GM18517 (cell line): ENCODE results near the gene C9orf78.

Experiments used
- ATAC-seq: cut with Tn5 transposase; IDR thresholded peaks from one replicate; pipeline ENCODE4 v1.9.1; 2021; ENCODE audit warnings: mild to moderate bottlenecking, moderate library complexity; ENCODE audit not compliant: unreplicated experiment

Gene C9orf78

DNA sequence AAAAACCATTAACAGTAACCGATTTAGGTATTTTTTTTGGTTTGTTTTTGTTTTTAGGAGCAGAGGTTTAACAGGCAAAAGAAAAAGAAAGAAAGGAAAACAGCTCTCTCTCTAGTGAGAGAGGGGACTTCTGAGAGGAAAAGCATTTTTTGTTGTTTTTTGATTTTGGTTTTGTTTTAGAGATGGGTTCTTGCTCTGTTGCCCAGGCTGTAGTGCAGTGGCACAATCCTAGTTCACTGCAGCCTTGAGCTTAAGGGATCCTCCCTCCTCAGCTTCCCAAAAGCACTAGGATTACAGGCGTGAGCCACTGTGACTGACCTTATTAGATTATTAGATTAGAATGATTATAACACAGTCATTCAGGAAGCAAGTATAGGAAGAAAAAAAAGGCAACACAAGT lies 10.3 kb upstream of the C9orf78 start:
- ATAC-seq: no peak

DNA sequence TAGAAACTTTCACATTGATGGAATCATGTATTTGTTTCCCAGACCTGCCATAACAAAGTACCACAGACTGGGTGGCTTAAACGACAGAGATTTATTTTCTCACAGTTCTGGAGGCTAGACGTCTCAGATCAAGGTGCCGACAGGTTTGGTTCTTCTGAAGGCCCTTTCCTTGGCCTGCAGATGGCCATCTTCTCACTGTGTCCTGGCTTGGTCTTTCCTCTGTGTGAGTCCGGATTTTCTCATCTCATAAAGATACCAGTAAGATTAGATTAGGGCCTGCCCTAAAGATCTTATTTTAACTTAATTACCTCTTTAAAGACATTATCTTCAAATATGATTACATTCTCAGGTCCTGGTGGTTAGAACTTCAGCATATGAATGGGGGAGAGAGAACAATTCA lies 6.0 kb upstream of the C9orf78 start:
- ATAC-seq: no peak

DNA sequence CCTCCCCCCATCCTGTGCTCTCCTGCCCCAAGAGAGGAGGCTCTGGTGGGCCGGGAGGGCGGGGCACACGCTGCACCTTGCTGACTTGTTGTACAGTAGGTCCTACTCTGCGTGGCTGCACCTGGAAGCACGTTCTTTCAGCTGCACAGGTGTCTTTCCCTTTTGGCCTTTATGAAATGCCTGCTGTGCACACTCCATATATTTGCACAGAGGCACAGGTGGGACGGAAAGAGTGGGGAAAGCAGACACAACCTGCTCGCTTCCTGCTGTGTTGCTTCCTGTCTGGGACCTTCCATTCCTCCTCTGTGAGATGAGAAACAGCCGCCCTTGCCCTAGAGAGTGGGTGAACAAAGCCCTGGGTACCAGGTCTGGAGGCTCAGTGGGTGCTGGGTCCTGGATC lies 5.0 kb upstream of the C9orf78 start:
- no peak for ATAC-seq

DNA sequence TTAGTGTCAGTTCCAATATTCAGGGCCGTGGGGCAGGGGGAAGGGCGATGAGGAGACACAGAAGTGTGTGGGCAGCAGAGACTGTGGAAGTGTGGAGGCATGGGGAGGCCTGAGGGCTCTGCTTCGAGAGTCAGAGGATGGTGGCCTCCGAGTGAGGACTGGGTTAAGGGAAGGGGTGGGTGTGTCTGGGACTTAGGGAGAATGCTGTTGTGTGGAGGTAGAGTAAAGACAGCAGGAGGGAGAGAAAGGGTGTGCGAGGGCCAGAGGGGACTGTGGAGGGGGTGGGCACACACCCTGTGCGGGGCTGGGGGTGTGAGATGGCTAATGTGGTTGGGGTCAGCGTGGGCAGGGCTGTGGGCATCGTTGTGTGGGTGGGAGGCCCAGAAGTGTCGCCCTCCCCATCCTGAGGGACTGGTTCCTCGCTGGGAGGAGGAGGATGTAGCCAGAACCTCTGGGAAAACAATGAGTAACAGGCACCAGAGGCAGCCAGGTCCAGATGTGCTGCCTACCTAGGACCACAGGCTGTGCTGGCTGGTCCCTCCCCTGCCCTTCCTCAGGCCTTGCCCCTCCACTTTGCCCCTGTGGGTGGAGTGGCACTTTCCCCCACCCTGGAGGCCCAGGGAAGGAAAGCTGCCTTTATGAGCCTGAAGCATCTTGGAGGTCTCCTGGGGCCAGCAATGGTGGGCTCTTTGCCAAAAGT lies 4.4 kb upstream of the C9orf78 start:
- no peak for ATAC-seq

DNA sequence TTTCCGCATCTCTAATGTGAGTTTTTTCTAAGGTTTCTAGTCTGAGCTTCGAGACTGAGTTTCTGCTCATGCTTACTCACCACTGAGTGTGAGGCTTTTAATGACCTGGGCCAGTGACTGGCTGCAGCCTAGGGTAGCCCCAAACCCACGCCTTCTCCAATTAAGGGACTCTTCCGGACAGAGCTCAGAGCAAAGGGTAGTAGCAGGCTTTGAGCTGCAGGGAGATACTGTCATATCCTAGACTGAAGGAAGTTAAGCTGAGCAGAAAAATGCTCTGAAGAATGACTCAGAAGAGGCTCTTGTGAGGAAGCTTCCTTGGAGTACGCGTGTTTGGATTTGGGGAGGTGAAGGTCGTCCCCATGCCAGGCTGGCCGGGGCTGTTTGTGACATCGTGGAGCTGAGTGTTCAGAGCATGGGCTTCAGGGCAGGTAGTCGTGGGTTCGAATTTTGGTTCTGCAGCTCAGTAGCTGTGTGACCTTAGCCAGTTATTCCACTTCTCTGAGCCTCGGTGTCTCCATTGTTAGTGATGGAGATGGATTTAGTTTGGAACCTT lies 3.7 kb upstream of the C9orf78 start:
- no peak for ATAC-seq

DNA sequence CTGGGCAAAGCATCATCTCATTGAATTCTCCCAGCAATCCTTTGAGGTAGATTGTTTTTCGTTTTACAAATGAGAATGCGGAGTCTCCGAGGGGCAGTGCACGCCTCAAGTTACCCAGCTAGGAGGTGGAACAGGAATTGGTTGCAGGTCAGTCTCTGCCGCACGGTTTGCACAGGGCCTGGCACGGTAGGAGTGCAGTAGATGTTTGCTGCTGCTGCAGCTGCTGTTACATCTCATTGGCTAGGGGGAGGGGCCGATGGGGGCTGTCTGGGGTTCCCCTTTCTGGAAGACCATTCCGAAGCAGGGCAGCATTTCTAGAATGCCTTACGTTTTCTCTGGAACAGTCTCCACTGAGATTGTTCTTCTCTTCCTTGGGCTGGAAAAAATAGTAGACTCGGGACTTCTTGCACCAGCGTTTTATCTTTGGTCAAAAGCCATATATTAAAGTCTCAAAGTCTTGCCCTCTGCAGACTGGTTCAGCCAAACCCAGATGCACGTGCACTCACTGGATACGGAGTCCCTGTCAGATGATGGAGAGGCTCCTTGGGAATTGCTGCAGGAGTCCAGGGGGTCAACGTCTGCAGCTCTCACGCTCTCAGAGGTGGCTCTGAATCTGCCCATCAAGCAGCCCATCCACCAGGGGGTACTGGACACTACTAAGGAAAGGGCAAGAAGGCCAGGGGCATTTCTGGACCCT lies 1.4 kb upstream of the C9orf78 start:
- ATAC-seq: no peak

DNA sequence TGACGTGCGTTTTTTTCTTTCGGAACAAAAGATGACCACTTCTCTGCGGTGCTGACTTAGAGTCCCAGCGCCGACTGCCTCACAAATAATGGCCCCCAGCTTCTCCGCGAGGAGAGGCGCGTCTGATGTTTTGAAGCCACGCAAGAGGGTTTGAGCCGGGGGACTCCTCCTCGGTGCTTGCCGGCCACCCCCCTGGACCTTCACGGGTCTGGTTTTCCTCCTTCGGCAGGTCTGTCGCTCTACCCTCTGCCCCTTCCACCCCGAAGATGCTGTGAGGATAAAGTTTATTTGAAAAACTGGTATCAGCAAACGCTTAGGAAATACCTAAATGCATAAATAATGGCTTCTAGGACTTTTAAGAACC lies 767 bp upstream of the C9orf78 start:
- ATAC-seq: no peak

DNA sequence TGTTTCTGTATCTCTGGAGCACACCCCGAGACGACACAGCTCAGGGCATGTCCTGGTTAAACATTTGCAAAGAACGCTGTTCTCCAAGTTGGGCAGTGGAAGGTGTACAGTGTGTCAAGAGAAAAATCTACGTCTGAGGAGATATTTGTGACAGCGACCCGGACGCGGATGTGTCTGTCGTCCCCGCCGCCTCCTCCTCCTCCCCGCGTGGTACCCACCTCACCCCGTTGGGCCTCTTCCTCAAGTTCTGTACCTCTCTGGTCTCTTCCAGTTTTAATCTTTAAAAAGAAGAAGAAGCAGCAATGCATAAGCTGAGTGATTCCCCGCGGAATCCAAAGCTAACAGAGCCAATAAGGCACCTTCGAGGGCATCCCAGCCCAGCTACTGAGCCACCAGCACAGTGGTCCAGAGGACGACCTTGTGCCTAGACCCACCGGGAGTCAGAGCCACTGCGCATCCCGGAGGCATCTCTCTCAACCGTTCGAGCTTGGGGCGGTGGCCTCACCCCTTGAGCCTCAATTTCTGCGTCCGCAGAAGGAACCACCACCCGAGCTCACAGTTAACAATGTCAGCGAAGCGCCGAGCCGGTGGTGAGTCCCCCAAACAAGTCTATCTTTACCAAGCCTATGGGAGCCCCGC lies 467 bp downstream of the C9orf78 start:
- ATAC-seq: peak; percentile 28

DNA sequence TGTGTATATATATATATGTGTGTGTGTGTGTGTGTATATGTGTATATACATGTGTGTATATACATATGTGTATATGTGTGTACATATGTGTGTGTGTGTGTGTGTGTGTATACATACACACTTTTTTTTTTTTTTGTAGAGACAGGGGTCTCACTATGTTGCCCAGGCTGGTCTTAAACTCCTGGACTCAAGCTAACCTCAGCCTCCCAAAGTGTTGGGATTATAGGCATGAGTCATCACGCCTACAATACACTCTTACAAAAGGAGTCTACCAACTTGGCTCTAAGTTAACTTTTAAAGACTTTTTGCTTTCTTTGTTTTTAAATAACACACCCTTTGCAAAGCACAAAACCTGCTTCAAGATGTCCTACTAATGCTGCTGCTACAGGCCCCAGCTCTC lies 2.1 kb downstream of the C9orf78 start:
- no peak for ATAC-seq

DNA sequence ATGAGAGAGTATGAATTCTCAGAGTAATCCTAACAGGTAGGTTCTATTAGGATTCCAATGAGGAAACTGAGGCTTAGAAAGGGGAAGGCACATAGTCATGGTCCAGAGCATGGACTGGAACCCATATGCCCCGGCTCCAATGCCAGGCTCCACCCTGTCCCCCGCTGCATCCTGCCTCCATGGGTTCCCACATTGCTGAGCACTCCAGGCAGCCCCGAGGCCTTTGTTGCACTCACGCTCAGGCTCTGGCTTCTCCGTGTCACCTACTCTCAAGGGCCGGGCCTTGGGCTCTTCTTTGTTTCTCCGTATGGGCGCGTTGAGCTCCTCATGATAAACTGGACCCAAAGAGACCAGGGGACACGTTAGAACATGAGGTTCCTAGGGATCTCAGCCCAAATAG lies 6.1 kb downstream of the C9orf78 start:
- no peak for ATAC-seq

DNA sequence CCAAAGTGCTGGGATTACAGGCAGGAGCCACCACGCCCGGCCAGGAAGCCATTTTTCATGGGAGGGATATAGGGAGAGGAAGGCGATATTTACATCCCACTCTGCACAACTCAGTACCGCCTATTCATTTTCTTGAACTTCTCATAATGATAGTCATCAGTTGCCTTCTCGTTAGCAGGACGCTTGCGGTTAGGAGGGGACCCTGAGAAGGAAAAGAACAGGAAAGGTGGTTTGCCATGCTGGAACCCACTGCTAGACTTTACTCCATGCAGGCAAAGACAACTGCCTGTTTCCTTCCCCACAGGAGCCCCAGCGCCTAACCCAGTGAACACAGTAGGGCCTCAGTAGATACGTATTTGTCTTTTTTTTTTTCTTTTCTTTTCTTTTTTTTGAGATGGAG lies 7.0 kb downstream of the C9orf78 start:
- no peak for ATAC-seq

DNA sequence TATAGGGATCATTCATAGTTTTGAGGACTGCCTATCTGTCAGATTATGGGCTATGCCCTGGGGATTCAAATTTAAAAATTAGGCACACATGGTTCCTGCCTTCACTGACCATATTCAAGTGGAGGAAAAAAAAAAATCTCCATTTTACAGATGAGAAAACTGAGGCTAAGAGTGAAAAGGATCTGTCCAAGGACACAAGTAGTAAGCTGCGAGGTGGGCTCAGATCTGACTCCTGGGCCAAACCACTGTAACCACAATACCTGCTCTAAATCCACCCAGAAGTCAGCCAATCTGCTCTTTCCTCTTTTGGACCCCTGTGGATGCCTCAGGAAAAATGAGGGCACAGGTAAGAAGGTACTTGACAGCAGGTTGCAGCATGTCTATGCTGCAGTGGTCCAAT lies 8.3 kb downstream of the C9orf78 start:
- ATAC-seq: no peak

DNA sequence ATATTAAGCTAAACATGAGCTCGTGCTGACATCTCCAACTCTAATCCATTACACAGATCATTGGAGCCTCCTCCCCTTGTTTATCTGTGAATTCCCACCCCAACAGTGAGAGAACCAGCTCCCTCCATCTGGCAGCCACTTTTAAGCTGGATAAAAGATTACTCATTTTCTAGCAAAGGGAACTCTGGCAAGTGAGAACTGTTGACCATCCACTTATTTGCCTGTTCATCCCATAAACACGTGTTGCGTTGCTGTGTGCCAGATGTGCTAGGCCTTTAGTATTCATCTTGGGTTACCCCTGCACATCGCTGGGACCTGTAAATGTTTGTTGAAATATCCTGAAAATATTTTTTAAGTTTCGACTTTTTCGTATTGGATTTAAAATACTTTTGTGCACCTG lies 8.7 kb downstream of the C9orf78 start:
- ATAC-seq: no peak

DNA sequence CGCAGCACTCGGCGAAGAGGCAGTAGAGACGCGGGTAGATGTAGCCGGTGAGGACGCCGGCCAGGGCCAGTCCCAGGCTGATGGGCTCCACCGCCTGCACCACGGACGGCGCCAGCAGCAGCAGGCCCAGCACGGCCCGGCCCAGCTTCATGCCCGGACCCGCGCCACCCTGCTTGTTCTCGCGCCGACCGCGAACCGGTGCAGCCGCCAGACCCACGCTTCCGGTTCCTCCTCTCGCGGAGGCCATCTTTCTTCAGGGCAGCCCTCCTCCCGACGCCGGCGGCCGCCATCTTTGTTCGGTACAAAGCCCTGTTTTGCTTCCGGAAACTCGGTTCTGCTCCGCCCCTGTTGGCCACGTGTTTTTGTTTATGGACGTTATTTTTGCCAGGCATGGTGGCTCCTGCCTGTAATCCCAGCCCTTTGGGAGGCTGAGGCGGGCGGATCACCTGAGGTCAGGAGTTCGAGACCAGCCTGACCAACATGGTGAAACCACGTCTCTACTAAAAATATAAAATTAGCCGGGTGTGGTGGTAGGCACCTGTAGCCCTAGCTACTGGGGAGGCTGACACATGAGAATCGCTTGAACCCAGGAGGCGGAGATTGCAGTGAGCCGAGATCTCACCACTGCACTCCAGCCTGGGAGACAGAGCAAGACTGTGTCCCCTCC lies 11.0 kb downstream of the C9orf78 start, which contains the start of gene TOR1A:
TSS of gene TOR1A (minus strand) at position 202 of the 667 bp plus-strand sequence. CDS start at position 151, 51 bp downstream.
- peak; percentile 81 for ATAC-seq

DNA sequence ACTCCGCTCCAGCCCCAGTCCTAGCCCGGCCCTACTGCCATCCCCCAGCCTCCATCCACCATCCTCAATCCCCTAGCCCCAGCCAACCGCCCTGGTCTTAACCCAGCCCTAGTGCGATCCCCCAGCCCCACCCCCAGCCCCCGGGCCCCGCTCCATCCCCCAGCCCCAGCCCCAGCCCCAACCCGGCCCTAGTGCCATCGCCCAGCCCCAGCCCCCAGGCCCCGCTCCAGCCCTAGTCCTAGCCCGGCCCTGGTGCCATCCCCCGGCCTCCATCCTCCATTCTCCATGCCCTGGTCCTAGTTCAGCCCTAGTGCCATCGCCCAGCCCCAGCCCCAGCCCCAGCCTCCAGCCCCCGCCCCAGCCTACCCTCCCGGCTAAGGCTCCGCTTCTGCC lies 11.5 kb downstream of the C9orf78 start:
- no peak for ATAC-seq

DNA sequence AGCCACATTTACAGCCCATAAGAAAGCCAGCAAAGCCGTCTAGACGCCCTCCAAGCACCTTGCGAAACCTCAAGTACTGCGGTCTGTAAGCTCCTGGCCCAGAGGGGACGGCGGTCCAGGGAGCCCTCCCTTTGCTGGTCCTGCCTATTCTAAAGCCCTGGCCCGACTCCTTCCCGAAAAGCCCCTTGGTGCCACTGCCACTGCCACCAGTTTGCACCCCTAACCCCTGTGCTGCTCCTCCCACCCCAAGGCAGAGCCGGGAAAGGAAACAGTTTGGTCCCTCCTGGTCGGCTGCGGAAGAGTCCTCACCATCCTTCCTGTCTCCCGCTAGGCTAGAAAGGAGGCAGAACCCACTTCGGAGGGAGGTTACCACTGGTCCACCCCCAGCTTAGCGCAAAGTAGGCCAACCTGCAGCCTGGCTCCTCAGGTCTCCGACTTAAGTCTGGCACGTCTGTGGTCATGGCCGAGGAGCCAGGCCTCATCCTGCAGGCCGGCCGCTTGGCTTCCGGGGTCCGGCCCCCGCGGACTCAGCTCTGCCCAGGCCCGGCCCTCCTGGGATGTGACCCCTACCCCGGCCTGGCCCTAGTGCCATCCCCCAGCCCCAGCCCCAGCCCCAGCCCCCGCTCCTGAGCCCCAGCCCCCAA lies 12.1 kb downstream of the C9orf78 start:
- no peak for ATAC-seq

DNA sequence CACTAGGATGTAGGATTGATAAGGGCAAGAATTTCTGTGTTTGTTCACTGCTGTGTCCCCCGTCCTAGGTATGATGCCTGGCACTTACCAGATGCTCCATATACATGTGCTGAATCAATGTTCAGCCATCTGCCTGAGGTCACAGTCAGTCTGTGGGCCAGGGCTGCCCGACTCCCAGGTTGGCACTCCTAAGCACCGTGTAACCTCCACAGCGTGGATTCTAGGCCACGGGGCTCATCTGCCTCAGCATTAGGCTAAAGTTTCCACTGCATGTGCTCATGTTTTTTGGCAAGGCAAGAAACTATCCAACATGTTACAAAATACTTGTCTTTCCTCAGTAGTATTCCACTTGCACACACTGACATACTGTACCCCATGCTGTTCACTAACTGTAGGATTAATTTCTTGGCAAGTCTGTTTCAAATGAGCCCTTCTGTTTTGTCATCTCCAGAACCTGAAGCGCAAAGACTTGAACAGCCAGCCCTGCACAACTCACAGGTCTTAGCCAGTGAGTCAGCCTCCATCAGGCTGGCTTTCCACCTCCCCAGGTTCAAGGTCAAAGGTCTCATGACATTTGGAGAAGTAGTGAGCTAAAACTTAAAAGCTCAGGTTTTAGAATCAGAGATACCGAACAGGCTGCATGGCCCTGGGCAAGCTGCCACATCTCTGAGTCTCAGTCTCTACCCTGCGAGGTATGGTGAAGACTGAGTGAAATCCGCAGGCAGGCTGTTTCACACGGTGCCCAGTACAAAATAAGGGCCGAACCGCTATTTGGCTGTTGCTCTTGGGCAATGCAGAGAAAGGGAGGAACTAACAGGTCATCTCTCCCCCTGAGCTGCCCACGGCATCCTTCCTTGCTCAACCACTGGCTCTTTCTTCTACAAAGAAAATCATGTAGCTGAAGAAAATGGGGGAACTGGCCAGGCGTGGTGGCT lies 18.3 kb downstream of the C9orf78 start:
- ATAC-seq: no peak

DNA sequence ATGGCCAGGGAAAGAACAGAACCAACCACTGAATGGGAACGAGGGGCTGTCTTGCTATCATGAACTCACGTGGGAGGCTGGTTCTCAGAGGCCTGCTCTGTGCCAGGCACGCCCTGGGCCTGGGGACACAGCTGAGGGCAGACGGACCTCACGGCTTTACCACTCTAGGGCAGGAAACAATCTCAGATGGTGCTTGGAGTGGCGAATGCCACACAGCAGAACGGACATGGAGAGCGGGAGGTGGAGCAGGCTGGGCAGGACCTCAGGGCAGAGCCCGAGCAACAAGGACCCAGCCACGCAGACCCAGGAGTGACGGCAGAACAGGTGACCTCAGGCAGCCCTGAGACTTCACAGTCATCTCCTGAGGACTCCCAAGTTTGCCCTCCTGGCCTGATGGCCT lies 19.8 kb downstream of the C9orf78 start:
- no peak for ATAC-seq

DNA sequence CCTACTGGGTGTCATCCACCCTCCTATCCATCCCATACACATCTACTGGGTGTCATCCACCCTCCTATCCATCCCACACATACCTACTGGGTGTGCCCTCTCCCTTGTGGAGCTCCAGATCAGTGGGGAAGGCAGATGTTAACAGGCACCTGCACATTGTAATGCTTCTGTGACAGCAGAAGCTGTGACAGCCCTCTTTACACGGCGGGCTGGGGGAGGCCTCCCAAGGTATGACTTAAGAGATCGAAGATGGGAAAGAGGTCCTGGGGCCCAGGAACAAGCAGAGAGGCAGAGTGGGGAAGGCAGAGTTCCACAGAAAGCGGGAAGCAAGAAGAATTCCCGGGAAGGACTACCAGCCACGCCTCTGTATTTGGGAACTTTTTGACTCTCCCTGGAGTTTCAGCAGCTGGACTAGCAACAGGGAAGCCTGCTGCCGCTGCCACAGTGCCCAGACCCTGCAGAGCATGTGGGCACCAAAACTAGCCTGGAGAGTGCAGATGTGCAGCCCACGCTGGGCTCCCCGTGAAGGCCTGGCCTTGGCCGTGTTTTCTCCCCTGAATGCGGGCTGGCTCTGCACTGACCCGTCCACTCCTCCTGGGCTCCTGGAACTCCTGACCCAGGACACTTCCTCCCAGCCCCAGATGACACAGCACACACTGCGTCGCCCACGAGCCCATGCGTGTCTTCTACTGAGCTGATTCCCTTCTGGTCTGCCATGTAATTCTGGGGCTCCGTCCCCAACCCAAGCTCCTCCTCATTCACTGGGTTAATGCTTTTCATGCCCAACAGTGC lies 20.4 kb downstream of the C9orf78 start:
- no peak for ATAC-seq
